ENCODE data around the gene AIG1.

Gene AIG1

GRCh38 chr6:143149771-143150170 is 89.1 kb downstream of the AIG1 start:
- WGBS (ENCODE audit: insufficient coverage), result 100% methylated on average over 1 of the region's 2 CpGs
- ChIA-PET POLR2A (no interaction called here), CTCF (no interaction called here)
- Histone ChIP-seq H3K4me1 (ENCODE audit: control extremely low read depth in 1 of 4, control insufficient read depth in 4 of 4, insufficient read depth in 4 of 4, low read length in 3 of 4) (no peaks in the 10 kb centered on the region), H3K36me3 (ENCODE audit: control insufficient read depth in 4 of 4, insufficient read depth in 4 of 4, low read length in 3 of 4) (no peaks in the 10 kb centered on the region), H3K4me3 (ENCODE audit: control insufficient read depth in 1 of 7, extremely low read depth in 1 of 7, insufficient read depth in 4 of 7, low read depth in 2 of 7, low read length in 6 of 7) (no peak overlapping the region), H3K27me3 (replicated peaks in 2 of 5; ENCODE audit: control insufficient read depth in 4 of 5, insufficient read depth in 5 of 5, low read length in 4 of 5) (no peaks in the 10 kb centered on the region), H3K27ac (ENCODE audit: insufficient read depth in 1 of 2, low read depth in 1 of 2, low read length in 2 of 2, poor library complexity in 1 of 2, severe bottlenecking in 2 of 2) (no peak overlapping the region), H3K9me3 (ENCODE audit: control extremely low read depth in 1 of 5, control insufficient read depth in 4 of 5, insufficient read depth in 2 of 5, low read depth in 1 of 5, low read length in 4 of 5) (no peaks in the 10 kb centered on the region)
- no peak for DNase-seq

- H3K27me3 ChIP-seq (replicated peaks in 2 of 5; ENCODE audit: control insufficient read depth in 4 of 5, insufficient read depth in 5 of 5, low read length in 4 of 5), result no peaks in the 10 kb centered on the region
- H3K9me3 ChIP-seq (ENCODE audit: control extremely low read depth in 1 of 5, control insufficient read depth in 4 of 5, insufficient read depth in 2 of 5, low read depth in 1 of 5, low read length in 4 of 5), result no peaks in the 10 kb centered on the region
- no peaks in the 10 kb centered on the region for H3K4me1 ChIP-seq (ENCODE audit: control extremely low read depth in 1 of 4, control insufficient read depth in 4 of 4, insufficient read depth in 4 of 4, low read length in 3 of 4)
- no peaks in the 10 kb centered on the region for H3K36me3 ChIP-seq (ENCODE audit: control insufficient read depth in 4 of 4, insufficient read depth in 4 of 4, low read length in 3 of 4)
- H3K4me3 ChIP-seq (ENCODE audit: control insufficient read depth in 1 of 7, extremely low read depth in 1 of 7, insufficient read depth in 4 of 7, low read depth in 2 of 7, low read length in 6 of 7), result no peak overlapping the region
- ChIA-PET POLR2A (interaction anchor here (0.7 kb wide), 1 partner anchor 784 kb away, joined by 3 read pairs; no protein-coding TSS in a partner anchor), CTCF (no interaction called here)
- WGBS (ENCODE audit: insufficient coverage), result no CpG with 5 or more reads among the region's 1 CpG
- no peak overlapping the region for H3K27ac ChIP-seq (ENCODE audit: insufficient read depth in 1 of 2, low read depth in 1 of 2, low read length in 2 of 2, poor library complexity in 1 of 2, severe bottlenecking in 2 of 2)
- DNase-seq, result no peak
Measured at GRCh38 chr6:143150281-143150680, 89.6 kb downstream of the AIG1 start.

- Histone ChIP-seq H3K27me3 (replicated peaks in 2 of 5; ENCODE audit: control insufficient read depth in 4 of 5, insufficient read depth in 5 of 5, low read length in 4 of 5) (no peaks in the 10 kb centered on the region), H3K27ac (ENCODE audit: insufficient read depth in 1 of 2, low read depth in 1 of 2, low read length in 2 of 2, poor library complexity in 1 of 2, severe bottlenecking in 2 of 2) (no peak overlapping the region)
- CTCF ChIA-PET, result no interaction called here
Measured at GRCh38 chr6:143151381-143151780, 90.7 kb downstream of the AIG1 start.

GRCh38 chr6:143155681-143156080 is 95.0 kb downstream of the AIG1 start:
- Histone ChIP-seq H3K27me3 (replicated peaks in 2 of 5; ENCODE audit: control insufficient read depth in 4 of 5, insufficient read depth in 5 of 5, low read length in 4 of 5) (no peaks in the 10 kb centered on the region), H3K9me3 (ENCODE audit: control extremely low read depth in 1 of 5, control insufficient read depth in 4 of 5, insufficient read depth in 2 of 5, low read depth in 1 of 5, low read length in 4 of 5) (no peaks in the 10 kb centered on the region), H3K27ac (ENCODE audit: insufficient read depth in 1 of 2, low read depth in 1 of 2, low read length in 2 of 2, poor library complexity in 1 of 2, severe bottlenecking in 2 of 2) (no peak overlapping the region), H3K36me3 (ENCODE audit: control insufficient read depth in 4 of 4, insufficient read depth in 4 of 4, low read length in 3 of 4) (no peaks in the 10 kb centered on the region), H3K4me3 (ENCODE audit: control insufficient read depth in 1 of 7, extremely low read depth in 1 of 7, insufficient read depth in 4 of 7, low read depth in 2 of 7, low read length in 6 of 7) (no peak overlapping the region), H3K4me1 (ENCODE audit: control extremely low read depth in 1 of 4, control insufficient read depth in 4 of 4, insufficient read depth in 4 of 4, low read length in 3 of 4) (no peaks in the 10 kb centered on the region)
- WGBS (ENCODE audit: insufficient coverage), result 100% methylated on average over 1 of the region's 1 CpG
- DNase-seq, result no peak
- CTCF ChIA-PET, result interaction anchor here (0.6 kb wide), 1 partner anchor 203 kb away, joined by 3 read pairs; no protein-coding TSS in a partner anchor
- POLR2A ChIA-PET, result no interaction called here

More at GRCh38 chr6:143151381-143151780, 90.7 kb downstream of the AIG1 start:
- Histone ChIP-seq H3K36me3 (ENCODE audit: control insufficient read depth in 4 of 4, insufficient read depth in 4 of 4, low read length in 3 of 4) (no peaks in the 10 kb centered on the region), H3K9me3 (ENCODE audit: control extremely low read depth in 1 of 5, control insufficient read depth in 4 of 5, insufficient read depth in 2 of 5, low read depth in 1 of 5, low read length in 4 of 5) (no peaks in the 10 kb centered on the region), H3K4me3 (ENCODE audit: control insufficient read depth in 1 of 7, extremely low read depth in 1 of 7, insufficient read depth in 4 of 7, low read depth in 2 of 7, low read length in 6 of 7) (no peak overlapping the region), H3K4me1 (ENCODE audit: control extremely low read depth in 1 of 4, control insufficient read depth in 4 of 4, insufficient read depth in 4 of 4, low read length in 3 of 4) (no peaks in the 10 kb centered on the region)
- POLR2A ChIA-PET, result no interaction called here
- WGBS (ENCODE audit: insufficient coverage), result no CpG with 5 or more reads among the region's 3 CpGs
- DNase-seq, result no peak

GRCh38 chr6:143157131-143157530 is 96.4 kb downstream of the AIG1 start:
- H3K4me3 ChIP-seq (ENCODE audit: control insufficient read depth in 1 of 7, extremely low read depth in 1 of 7, insufficient read depth in 4 of 7, low read depth in 2 of 7, low read length in 6 of 7), result no peak overlapping the region
- POLR2A ChIA-PET, result no interaction called here
- no peaks in the 10 kb centered on the region for H3K4me1 ChIP-seq (ENCODE audit: control extremely low read depth in 1 of 4, control insufficient read depth in 4 of 4, insufficient read depth in 4 of 4, low read length in 3 of 4)
- H3K36me3 ChIP-seq (ENCODE audit: control insufficient read depth in 4 of 4, insufficient read depth in 4 of 4, low read length in 3 of 4), result no peaks in the 10 kb centered on the region
- CTCF ChIA-PET, result no interaction called here
- 100% methylated on average over 2 of the region's 2 CpGs for WGBS (ENCODE audit: insufficient coverage)
- DNase-seq, result no peak
- no peaks in the 10 kb centered on the region for H3K27me3 ChIP-seq (replicated peaks in 2 of 5; ENCODE audit: control insufficient read depth in 4 of 5, insufficient read depth in 5 of 5, low read length in 4 of 5)
- H3K9me3 ChIP-seq (ENCODE audit: control extremely low read depth in 1 of 5, control insufficient read depth in 4 of 5, insufficient read depth in 2 of 5, low read depth in 1 of 5, low read length in 4 of 5), result no peaks in the 10 kb centered on the region
- no peak overlapping the region for H3K27ac ChIP-seq (ENCODE audit: insufficient read depth in 1 of 2, low read depth in 1 of 2, low read length in 2 of 2, poor library complexity in 1 of 2, severe bottlenecking in 2 of 2)

- no peaks in the 10 kb centered on the region for H3K27me3 ChIP-seq (replicated peaks in 2 of 5; ENCODE audit: control insufficient read depth in 4 of 5, insufficient read depth in 5 of 5, low read length in 4 of 5)
- peaks cover 0 to 3% (median 0%) of the 10 kb centered on the region in 4 experiments for H3K4me1 ChIP-seq (ENCODE audit: control extremely low read depth in 1 of 4, control insufficient read depth in 4 of 4, insufficient read depth in 4 of 4, low read length in 3 of 4)
- H3K27ac ChIP-seq (ENCODE audit: insufficient read depth in 1 of 2, low read depth in 1 of 2, low read length in 2 of 2, poor library complexity in 1 of 2, severe bottlenecking in 2 of 2), result no peak overlapping the region
- POLR2A ChIA-PET, result no interaction called here
- CTCF ChIA-PET, result no interaction called here
- DNase-seq, result no peak
- H3K36me3 ChIP-seq (ENCODE audit: control insufficient read depth in 4 of 4, insufficient read depth in 4 of 4, low read length in 3 of 4), result no peaks in the 10 kb centered on the region
- H3K4me3 ChIP-seq (ENCODE audit: control insufficient read depth in 1 of 7, extremely low read depth in 1 of 7, insufficient read depth in 4 of 7, low read depth in 2 of 7, low read length in 6 of 7), result no peak overlapping the region
- no peaks in the 10 kb centered on the region for H3K9me3 ChIP-seq (ENCODE audit: control extremely low read depth in 1 of 5, control insufficient read depth in 4 of 5, insufficient read depth in 2 of 5, low read depth in 1 of 5, low read length in 4 of 5)
- WGBS (ENCODE audit: insufficient coverage), result 100% methylated on average over 2 of the region's 3 CpGs
Measured at GRCh38 chr6:143158113-143158581, 97.5 kb downstream of the AIG1 start.

- Histone ChIP-seq H3K27ac (ENCODE audit: insufficient read depth in 1 of 2, low read depth in 1 of 2, low read length in 2 of 2, poor library complexity in 1 of 2, severe bottlenecking in 2 of 2) (no peak overlapping the region), H3K4me1 (ENCODE audit: control extremely low read depth in 1 of 4, control insufficient read depth in 4 of 4, insufficient read depth in 4 of 4, low read length in 3 of 4) (peaks cover 0 to 10% (median under 1%) of the 10 kb centered on the region in 4 experiments), H3K4me3 (ENCODE audit: control insufficient read depth in 1 of 7, extremely low read depth in 1 of 7, insufficient read depth in 4 of 7, low read depth in 2 of 7, low read length in 6 of 7) (no peak overlapping the region), H3K9me3 (ENCODE audit: control extremely low read depth in 1 of 5, control insufficient read depth in 4 of 5, insufficient read depth in 2 of 5, low read depth in 1 of 5, low read length in 4 of 5) (no peaks in the 10 kb centered on the region), H3K36me3 (ENCODE audit: control insufficient read depth in 4 of 4, insufficient read depth in 4 of 4, low read length in 3 of 4) (no peaks in the 10 kb centered on the region), H3K27me3 (replicated peaks in 2 of 5; ENCODE audit: control insufficient read depth in 4 of 5, insufficient read depth in 5 of 5, low read length in 4 of 5) (no peaks in the 10 kb centered on the region)
- ChIA-PET CTCF (no interaction called here), POLR2A (no interaction called here)
- WGBS (ENCODE audit: insufficient coverage), result 100% methylated on average over 1 of the region's 1 CpG
- no peak for DNase-seq
Measured at GRCh38 chr6:143159001-143159400, 98.3 kb downstream of the AIG1 start.

All from common myeloid progenitor, CD34-positive (primary cell).